ENCODE results near the gene SYNPO2L. TPM values are rescaled to one million over a fixed set of nuclear protein-coding genes. Genes with fewer than 3 reads are reported as not detected.

SYNPO2L gene
- total and polyA plus RNA-seq, 4 donors, result 0.11 to 1.5 (median 0.54) TPM; not detected in 1

GRCh38 chr10:73650537-73651331 lies 5.1 kb downstream of the SYNPO2L start:
- peaks cover 37% of the 10 kb centered on the region for H3K4me1 ChIP-seq (ENCODE audit: control insufficient read depth, insufficient read depth, low read length)

DNA sequence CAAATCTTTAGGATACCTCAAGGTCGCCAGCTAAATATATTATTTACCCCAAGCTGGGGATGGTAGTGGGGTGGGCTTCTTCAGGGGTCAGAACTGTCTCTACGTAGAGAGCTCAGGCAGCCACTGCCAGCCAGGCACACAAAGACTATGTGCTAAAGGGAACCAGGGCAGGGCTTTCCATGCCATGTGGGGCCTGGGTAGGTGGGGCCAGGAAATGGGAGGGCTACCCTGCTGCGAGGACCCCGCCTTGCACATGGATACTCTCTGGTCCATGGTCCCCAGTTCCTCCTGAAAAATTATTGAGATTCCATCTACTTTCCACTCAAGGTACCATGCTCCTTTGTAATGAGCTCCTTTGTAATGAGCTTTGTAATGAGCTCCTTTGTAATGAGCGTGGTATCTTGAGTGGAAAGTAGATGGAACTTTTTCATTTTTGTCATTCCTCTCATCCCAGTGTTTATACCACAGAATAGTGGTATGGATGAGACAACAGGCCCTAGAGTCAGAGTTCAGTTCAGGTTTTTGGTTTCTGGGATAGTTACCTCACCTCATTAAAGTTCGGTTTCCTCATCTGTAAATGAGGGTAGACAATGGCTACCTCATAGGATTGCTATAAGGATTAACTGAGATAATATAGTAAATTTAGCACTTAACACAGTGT lies 5.8 kb downstream of the SYNPO2L start:
- peaks cover 9% of the 10 kb centered on the region for H3K36me3 ChIP-seq (ENCODE audit: control insufficient read depth, insufficient read depth, low read length)
- H3K27ac ChIP-seq (ENCODE audit: low read depth, low read length), result no peak overlapping the region
- no peak overlapping the region for H3K4me3 ChIP-seq (ENCODE audit: low read depth, low read length)
- no peaks in the 10 kb centered on the region for H3K27me3 ChIP-seq (ENCODE audit: control insufficient read depth, insufficient read depth, low read length)
- H3K9me3 ChIP-seq (ENCODE audit: control insufficient read depth, insufficient read depth, low read length), result no peaks in the 10 kb centered on the region
- peaks cover 37% of the 10 kb centered on the region for H3K4me1 ChIP-seq (ENCODE audit: control insufficient read depth, insufficient read depth, low read length)
- no peak for DNase-seq (ENCODE audit: low read depth in 4 of 6, low spot score in 6 of 6)
- 88% methylated on average over 1 of the region's 6 CpGs for WGBS (ENCODE audit: insufficient coverage)

More at GRCh38 chr10:73650537-73651331, 5.1 kb downstream of the SYNPO2L start:
- H3K9me3 ChIP-seq (ENCODE audit: control insufficient read depth, insufficient read depth, low read length), result no peaks in the 10 kb centered on the region
- H3K4me3 ChIP-seq (ENCODE audit: low read depth, low read length), result no peak overlapping the region
- peak in 2 of 6 donors; percentile 43 to 60 for DNase-seq (ENCODE audit: low read depth in 4 of 6, low spot score in 6 of 6)
- no peaks in the 10 kb centered on the region for H3K27me3 ChIP-seq (ENCODE audit: control insufficient read depth, insufficient read depth, low read length)
- WGBS (ENCODE audit: insufficient coverage), result 40% methylated on average over 1 of the region's 5 CpGs
- peaks cover 9% of the 10 kb centered on the region for H3K36me3 ChIP-seq (ENCODE audit: control insufficient read depth, insufficient read depth, low read length)
- H3K27ac ChIP-seq (ENCODE audit: low read depth, low read length), result no peak overlapping the region

DNA sequence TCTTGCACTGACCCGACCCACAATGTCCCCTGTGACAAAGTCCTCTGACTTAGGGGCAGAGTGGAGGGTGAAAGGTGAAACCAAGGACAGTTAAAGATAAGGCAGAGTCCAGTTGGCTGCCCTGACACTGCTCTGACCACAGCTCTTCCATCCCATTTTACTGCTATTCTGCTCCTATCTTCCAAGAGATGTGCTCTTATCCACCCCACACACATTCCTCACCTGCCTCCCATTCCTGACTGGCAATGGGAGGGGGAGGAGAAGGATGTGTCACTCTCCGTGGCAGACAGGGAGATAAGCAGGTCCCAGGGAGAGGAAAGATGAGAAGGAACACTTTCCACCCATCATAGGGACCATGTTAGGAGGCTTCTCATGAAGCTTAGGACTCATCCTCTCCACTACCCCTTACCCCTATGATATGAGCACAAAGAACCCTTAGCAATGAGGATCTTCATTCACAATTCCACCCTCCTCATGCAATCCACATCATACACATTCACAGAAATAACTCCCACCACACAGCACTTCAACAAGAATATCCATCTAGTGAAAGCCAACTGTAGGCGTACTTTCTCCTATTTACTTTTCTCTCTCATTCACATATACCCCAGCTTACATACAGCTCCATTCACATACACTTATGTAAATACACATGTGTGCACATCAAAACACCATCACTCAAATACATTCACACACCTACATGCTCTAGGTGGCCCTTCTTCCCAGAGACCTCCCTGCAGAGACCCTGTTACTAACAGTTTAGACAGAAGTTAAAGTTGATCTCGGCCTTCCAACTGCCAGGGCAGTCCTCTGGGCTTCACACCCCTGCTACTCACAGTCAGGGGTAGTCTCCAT lies 6.6 kb downstream of the SYNPO2L start:
- H3K27ac ChIP-seq (ENCODE audit: low read depth, low read length), result no peak overlapping the region
- peaks cover 37% of the 10 kb centered on the region for H3K4me1 ChIP-seq (ENCODE audit: control insufficient read depth, insufficient read depth, low read length)
- no peaks in the 10 kb centered on the region for H3K9me3 ChIP-seq (ENCODE audit: control insufficient read depth, insufficient read depth, low read length)
- H3K36me3 ChIP-seq (ENCODE audit: control insufficient read depth, insufficient read depth, low read length), result peaks cover 9% of the 10 kb centered on the region
- 100% methylated on average over 1 of the region's 4 CpGs for WGBS (ENCODE audit: insufficient coverage)
- H3K27me3 ChIP-seq (ENCODE audit: control insufficient read depth, insufficient read depth, low read length), result no peaks in the 10 kb centered on the region
- no peak for DNase-seq (ENCODE audit: low read depth in 4 of 6, low spot score in 6 of 6)
- H3K4me3 ChIP-seq (ENCODE audit: low read depth, low read length), result peak overlapping the region; percentile 75

- DNase-seq (ENCODE audit: low read depth in 4 of 6, low spot score in 6 of 6), result peak in 1 of 6 donors; percentile 26
- no peaks in the 10 kb centered on the region for H3K27me3 ChIP-seq (ENCODE audit: control insufficient read depth, insufficient read depth, low read length)
Measured at GRCh38 chr10:73647875-73648651, 7.8 kb downstream of the SYNPO2L start.

DNA sequence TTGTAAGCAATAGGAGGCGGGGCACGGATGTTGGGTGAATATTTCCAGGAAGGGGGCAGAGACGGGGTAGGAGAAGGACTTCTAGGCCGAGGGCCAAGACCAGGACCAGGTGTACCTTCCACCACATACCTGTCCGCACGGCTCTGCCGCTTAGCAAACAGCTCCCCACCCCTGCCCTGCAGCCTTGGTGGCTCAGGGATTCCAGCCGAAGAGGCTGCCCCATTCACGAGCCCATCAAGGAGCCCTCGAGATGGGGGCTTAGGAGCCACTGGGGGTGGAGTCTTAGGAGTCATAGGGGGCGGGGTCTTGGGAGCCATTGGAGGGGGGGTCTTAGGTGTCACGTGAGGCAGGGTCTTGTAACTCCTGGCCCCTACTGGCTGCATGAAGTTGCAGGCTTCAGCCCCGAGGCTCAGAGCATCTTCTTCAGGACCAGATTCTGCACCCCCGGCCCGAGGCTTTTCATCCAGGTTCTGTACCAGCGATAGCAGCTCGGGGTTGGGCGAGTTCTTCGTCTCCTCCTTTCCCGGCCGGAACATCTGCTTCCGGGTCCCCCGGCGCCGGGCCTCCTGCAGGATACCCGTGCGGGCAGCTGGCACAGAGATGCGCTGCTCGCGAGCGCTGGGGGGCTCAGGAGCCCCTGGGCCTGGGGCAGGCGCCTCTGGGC lies 8.5 kb downstream of the SYNPO2L start:
- WGBS (ENCODE audit: insufficient coverage), result 0% methylated on average over 25 of the region's 32 CpGs
- peak in 5 of 6 donors; percentile 63 to 97 (median 79) for DNase-seq (ENCODE audit: low read depth in 4 of 6, low spot score in 6 of 6)
- H3K27me3 ChIP-seq (ENCODE audit: control insufficient read depth, insufficient read depth, low read length), result no peaks in the 10 kb centered on the region

More at GRCh38 chr10:73647875-73648651, 7.8 kb downstream of the SYNPO2L start:
- H3K4me3 ChIP-seq (ENCODE audit: low read depth, low read length), result peak overlapping the region; percentile 75
- peak overlapping the region; percentile 76 for H3K27ac ChIP-seq (ENCODE audit: low read depth, low read length)
- peaks cover 39% of the 10 kb centered on the region for H3K4me1 ChIP-seq (ENCODE audit: control insufficient read depth, insufficient read depth, low read length)
- no peaks in the 10 kb centered on the region for H3K9me3 ChIP-seq (ENCODE audit: control insufficient read depth, insufficient read depth, low read length)
- 13% methylated on average over 35 of the region's 35 CpGs for WGBS (ENCODE audit: insufficient coverage)
- peaks cover 5% of the 10 kb centered on the region for H3K36me3 ChIP-seq (ENCODE audit: control insufficient read depth, insufficient read depth, low read length)

GRCh38 chr10:73646598-73647041 lies 9.2 kb downstream of the SYNPO2L start:
- peak overlapping the region; percentile 76 for H3K27ac ChIP-seq (ENCODE audit: low read depth, low read length)
- H3K9me3 ChIP-seq (ENCODE audit: control insufficient read depth, insufficient read depth, low read length), result no peaks in the 10 kb centered on the region
- WGBS (ENCODE audit: insufficient coverage), result 77% methylated on average over 9 of the region's 9 CpGs
- H3K4me3 ChIP-seq (ENCODE audit: low read depth, low read length), result peak overlapping the region; percentile 75
- no peak for DNase-seq (ENCODE audit: low read depth in 4 of 6, low spot score in 6 of 6)
- peaks cover 39% of the 10 kb centered on the region for H3K4me1 ChIP-seq (ENCODE audit: control insufficient read depth, insufficient read depth, low read length)
- H3K36me3 ChIP-seq (ENCODE audit: control insufficient read depth, insufficient read depth, low read length), result peaks cover 3% of the 10 kb centered on the region
- no peaks in the 10 kb centered on the region for H3K27me3 ChIP-seq (ENCODE audit: control insufficient read depth, insufficient read depth, low read length)

More for the DNA sequence above, 8.5 kb downstream of the SYNPO2L start:
- Histone ChIP-seq H3K9me3 (ENCODE audit: control insufficient read depth, insufficient read depth, low read length) (no peaks in the 10 kb centered on the region), H3K4me3 (ENCODE audit: low read depth, low read length) (peak overlapping the region; percentile 75), H3K27ac (ENCODE audit: low read depth, low read length) (peak overlapping the region; percentile 76), H3K36me3 (ENCODE audit: control insufficient read depth, insufficient read depth, low read length) (peaks cover 3% of the 10 kb centered on the region), H3K4me1 (ENCODE audit: control insufficient read depth, insufficient read depth, low read length) (peaks cover 39% of the 10 kb centered on the region)

GRCh38 chr10:73645251-73645650 lies 10.6 kb downstream of the SYNPO2L start:
- 83% methylated on average over 2 of the region's 3 CpGs for WGBS (ENCODE audit: insufficient coverage)
- Histone ChIP-seq H3K27ac (ENCODE audit: low read depth, low read length) (no peak overlapping the region), H3K4me1 (ENCODE audit: control insufficient read depth, insufficient read depth, low read length) (peaks cover 33% of the 10 kb centered on the region), H3K9me3 (ENCODE audit: control insufficient read depth, insufficient read depth, low read length) (no peaks in the 10 kb centered on the region), H3K4me3 (ENCODE audit: low read depth, low read length) (no peak overlapping the region), H3K36me3 (ENCODE audit: control insufficient read depth, insufficient read depth, low read length) (peaks cover 3% of the 10 kb centered on the region), H3K27me3 (ENCODE audit: control insufficient read depth, insufficient read depth, low read length) (no peaks in the 10 kb centered on the region)
- DNase-seq (ENCODE audit: low read depth in 4 of 6, low spot score in 6 of 6), result no peak

GRCh38 chr10:73644767-73645166 lies 11.1 kb downstream of the SYNPO2L start:
- H3K4me3 ChIP-seq (ENCODE audit: low read depth, low read length), result no peak overlapping the region
- H3K36me3 ChIP-seq (ENCODE audit: control insufficient read depth, insufficient read depth, low read length), result peaks cover 3% of the 10 kb centered on the region
- WGBS (ENCODE audit: insufficient coverage), result no CpG with 5 or more reads among the region's 1 CpG
- peaks cover 31% of the 10 kb centered on the region for H3K4me1 ChIP-seq (ENCODE audit: control insufficient read depth, insufficient read depth, low read length)
- H3K9me3 ChIP-seq (ENCODE audit: control insufficient read depth, insufficient read depth, low read length), result no peaks in the 10 kb centered on the region
- H3K27me3 ChIP-seq (ENCODE audit: control insufficient read depth, insufficient read depth, low read length), result no peaks in the 10 kb centered on the region
- H3K27ac ChIP-seq (ENCODE audit: low read depth, low read length), result no peak overlapping the region
- no peak for DNase-seq (ENCODE audit: low read depth in 4 of 6, low spot score in 6 of 6)

Measured in spinal cord (tissue), 10 donors.